HepG2 (cell line): ENCODE results near the gene IGDCC3. TPM values are rescaled to one million over a fixed set of nuclear protein-coding genes. Genes with fewer than 3 reads are reported as not detected.

Experiments used
- MBNL3 ChIP-seq: fragments of 250-450 bp; sonication (Bioruptor Pico); conservative IDR thresholded peaks from 2 replicates; pipeline ENCODE4 v1.8.0; 2022; ENCODE audit warnings: mild to moderate bottlenecking, inconsistent platforms
- MTF1 ChIP-seq: sonication (generic); formaldehyde crosslinking; IDR thresholded peaks from 2 replicates; pipeline ENCODE4 v1.5.0; 2020; ENCODE audit warnings: missing genetic modification reagents
- MTF2 ChIP-seq: sonication (generic); formaldehyde crosslinking; IDR thresholded peaks from 2 replicates; pipeline ENCODE4 v1.5.0; 2020; ENCODE audit warnings: missing genetic modification reagents, borderline replicate concordance
- MYC ChIP-seq: sonication (generic); formaldehyde crosslinking; IDR thresholded peaks from 2 replicates; pipeline ENCODE4 v1.9.0; 2021; ENCODE audit warnings: missing genetic modification reagents, borderline replicate concordance
- TBX3 ChIP-seq: fragments of 450-650 bp; IDR thresholded peaks from 2 replicates; pipeline ENCODE4 v1.6.1; 2017; ENCODE audit warnings: antibody characterized with exemption, mild to moderate bottlenecking, inconsistent platforms, borderline replicate concordance
- ZNF839 ChIP-seq: sonication (generic); formaldehyde crosslinking; IDR thresholded peaks from 2 replicates; pipeline ENCODE4 v1.4.0; 2020; ENCODE audit warnings: missing genetic modification reagents, mild to moderate bottlenecking, borderline replicate concordance
- polyA plus RNA-seq, 8 experiments: library from polyadenylated mRNA; depleted of rRNA in 3 of 8; stranded (reverse) in 7 of 8; unstranded in 1 of 8; fragments of >200 nt; fragmentation: Illumina TruSeq in 4 of 8; extraction: Trizol in 4 of 8; gene quantifications; 2 replicates each; pipeline versions ENCODE4 v1.2.1 to v1.2.3, GENCODE V29; 2011 to 2016; ENCODE audit warnings: low read depth in 4 of 8, missing spikeins in 1 of 8, mixed read lengths in 1 of 8; ENCODE audit not compliant: insufficient read depth in 1 of 8
- total RNA-seq, 5 experiments: library from RNA; depleted of rRNA; stranded (reverse); fragments of >200 nt; fragmentation: Illumina TruSeq; extraction: Trizol; gene quantifications; 2 replicates each; pipeline ENCODE4 v1.2.3, GENCODE V29; 2016; ENCODE audit warnings: low read depth in 1 of 5
- TF ChIP-seq, protein P1 (sequence below): sonication (generic); formaldehyde crosslinking; IDR thresholded peaks from 2 replicates; pipeline ENCODE4 v1.4.0; 2020; ENCODE audit warnings: missing genetic modification reagents
- TF ChIP-seq, protein P2 (sequence below): sonication (generic); formaldehyde crosslinking; IDR thresholded peaks from 2 replicates; pipeline ENCODE4 v1.8.0; 2022; ENCODE audit warnings: mild to moderate bottlenecking, missing genetic modification reagents
- TF ChIP-seq, protein P3 (sequence below): sonication (generic); formaldehyde crosslinking; IDR thresholded peaks from 2 replicates; pipeline ENCODE4 v1.9.0; 2022; ENCODE audit warnings: missing genetic modification reagents, mild to moderate bottlenecking, borderline replicate concordance
- TF ChIP-seq, protein P4 (sequence below): sonication (generic); formaldehyde crosslinking; IDR thresholded peaks from 2 replicates; pipeline ENCODE4 v1.4.0; 2020; ENCODE audit warnings: missing genetic modification reagents
- TF ChIP-seq, protein P5 (sequence below): IDR thresholded peaks from 2 replicates; pipeline ENCODE4 v1.6.1; 2016
- TF ChIP-seq, protein P6 (sequence below): sonication (generic); formaldehyde crosslinking; IDR thresholded peaks from 2 replicates; pipeline ENCODE4 v1.5.1; 2020; ENCODE audit warnings: mild to moderate bottlenecking, missing genetic modification reagents, moderate library complexity

IGDCC3 gene
- total and polyA plus RNA-seq, 2 of the 13 experiments (the other 11 are each of a cell fraction or from before 2014, with no cell fraction given), result 30.1 to 51.8 TPM

DNA sequence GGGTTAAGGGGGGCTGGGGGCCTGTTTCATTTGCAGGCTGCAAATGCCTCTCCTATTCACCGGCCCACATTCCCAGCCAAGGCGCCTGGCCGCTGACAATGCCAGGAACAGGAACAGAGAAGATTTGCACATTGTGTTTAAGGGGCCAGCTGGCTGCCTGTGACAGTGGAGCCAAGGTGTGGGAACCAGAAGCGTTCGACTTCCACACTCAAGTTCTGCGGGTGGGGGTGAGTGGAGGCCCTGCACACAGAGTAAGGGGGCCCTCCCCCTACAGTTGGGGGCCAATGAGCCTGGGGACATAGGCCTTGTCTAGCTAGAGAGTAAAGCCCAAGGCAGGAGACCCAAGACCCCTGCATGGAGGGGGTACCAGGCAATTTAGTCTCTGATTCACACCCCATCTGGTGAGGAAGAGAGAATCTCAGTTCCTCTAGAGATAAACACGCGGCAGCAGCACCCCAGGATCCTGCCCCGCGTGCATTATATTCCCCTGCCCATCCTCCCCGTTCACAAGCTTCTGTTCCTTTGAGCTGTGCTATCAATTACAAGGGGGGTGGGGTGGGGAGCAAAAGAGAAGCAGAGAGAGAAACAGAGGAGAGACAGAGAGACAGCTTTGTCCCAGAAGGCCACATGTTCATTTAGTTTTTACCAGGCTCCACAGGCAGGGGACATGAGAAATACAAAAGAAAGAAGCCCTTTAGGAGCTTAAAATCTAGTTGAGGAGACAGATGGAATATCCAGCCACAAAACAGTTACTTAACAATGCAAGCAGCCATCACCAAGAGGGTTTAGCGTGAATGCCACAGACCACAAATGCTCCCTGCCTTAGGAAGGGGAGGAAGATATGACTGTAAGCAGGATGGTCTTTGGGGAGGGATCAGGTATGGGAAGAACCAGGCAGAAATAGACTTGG, 9.2 kb downstream of the IGDCC3 start (continued):
- TF ChIP-seq, protein P1, sequence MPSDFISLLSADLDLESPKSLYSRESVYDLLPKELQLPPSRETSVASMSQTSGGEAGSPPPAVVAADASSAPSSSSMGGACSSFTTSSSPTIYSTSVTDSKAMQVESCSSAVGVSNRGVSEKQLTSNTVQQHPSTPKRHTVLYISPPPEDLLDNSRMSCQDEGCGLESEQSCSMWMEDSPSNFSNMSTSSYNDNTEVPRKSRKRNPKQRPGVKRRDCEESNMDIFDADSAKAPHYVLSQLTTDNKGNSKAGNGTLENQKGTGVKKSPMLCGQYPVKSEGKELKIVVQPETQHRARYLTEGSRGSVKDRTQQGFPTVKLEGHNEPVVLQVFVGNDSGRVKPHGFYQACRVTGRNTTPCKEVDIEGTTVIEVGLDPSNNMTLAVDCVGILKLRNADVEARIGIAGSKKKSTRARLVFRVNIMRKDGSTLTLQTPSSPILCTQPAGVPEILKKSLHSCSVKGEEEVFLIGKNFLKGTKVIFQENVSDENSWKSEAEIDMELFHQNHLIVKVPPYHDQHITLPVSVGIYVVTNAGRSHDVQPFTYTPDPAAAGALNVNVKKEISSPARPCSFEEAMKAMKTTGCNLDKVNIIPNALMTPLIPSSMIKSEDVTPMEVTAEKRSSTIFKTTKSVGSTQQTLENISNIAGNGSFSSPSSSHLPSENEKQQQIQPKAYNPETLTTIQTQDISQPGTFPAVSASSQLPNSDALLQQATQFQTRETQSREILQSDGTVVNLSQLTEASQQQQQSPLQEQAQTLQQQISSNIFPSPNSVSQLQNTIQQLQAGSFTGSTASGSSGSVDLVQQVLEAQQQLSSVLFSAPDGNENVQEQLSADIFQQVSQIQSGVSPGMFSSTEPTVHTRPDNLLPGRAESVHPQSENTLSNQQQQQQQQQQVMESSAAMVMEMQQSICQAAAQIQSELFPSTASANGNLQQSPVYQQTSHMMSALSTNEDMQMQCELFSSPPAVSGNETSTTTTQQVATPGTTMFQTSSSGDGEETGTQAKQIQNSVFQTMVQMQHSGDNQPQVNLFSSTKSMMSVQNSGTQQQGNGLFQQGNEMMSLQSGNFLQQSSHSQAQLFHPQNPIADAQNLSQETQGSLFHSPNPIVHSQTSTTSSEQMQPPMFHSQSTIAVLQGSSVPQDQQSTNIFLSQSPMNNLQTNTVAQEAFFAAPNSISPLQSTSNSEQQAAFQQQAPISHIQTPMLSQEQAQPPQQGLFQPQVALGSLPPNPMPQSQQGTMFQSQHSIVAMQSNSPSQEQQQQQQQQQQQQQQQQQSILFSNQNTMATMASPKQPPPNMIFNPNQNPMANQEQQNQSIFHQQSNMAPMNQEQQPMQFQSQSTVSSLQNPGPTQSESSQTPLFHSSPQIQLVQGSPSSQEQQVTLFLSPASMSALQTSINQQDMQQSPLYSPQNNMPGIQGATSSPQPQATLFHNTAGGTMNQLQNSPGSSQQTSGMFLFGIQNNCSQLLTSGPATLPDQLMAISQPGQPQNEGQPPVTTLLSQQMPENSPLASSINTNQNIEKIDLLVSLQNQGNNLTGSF (CRISPR knock-in tag), result no peak
- no peak for TF ChIP-seq MTF1
- TF ChIP-seq, protein P2, sequence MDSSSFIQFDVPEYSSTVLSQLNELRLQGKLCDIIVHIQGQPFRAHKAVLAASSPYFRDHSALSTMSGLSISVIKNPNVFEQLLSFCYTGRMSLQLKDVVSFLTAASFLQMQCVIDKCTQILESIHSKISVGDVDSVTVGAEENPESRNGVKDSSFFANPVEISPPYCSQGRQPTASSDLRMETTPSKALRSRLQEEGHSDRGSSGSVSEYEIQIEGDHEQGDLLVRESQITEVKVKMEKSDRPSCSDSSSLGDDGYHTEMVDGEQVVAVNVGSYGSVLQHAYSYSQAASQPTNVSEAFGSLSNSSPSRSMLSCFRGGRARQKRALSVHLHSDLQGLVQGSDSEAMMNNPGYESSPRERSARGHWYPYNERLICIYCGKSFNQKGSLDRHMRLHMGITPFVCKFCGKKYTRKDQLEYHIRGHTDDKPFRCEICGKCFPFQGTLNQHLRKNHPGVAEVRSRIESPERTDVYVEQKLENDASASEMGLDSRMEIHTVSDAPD (CRISPR knock-in tag), result no peak
- TF ChIP-seq ZNF839, result no peak
- TF ChIP-seq MTF2 (CRISPR knock-in tag), result no peak
- TF ChIP-seq, protein P3, sequence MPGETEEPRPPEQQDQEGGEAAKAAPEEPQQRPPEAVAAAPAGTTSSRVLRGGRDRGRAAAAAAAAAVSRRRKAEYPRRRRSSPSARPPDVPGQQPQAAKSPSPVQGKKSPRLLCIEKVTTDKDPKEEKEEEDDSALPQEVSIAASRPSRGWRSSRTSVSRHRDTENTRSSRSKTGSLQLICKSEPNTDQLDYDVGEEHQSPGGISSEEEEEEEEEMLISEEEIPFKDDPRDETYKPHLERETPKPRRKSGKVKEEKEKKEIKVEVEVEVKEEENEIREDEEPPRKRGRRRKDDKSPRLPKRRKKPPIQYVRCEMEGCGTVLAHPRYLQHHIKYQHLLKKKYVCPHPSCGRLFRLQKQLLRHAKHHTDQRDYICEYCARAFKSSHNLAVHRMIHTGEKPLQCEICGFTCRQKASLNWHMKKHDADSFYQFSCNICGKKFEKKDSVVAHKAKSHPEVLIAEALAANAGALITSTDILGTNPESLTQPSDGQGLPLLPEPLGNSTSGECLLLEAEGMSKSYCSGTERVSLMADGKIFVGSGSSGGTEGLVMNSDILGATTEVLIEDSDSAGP (CRISPR knock-in tag), result peak; percentile 33; the same call in 1 of the 2 replicates
- TF ChIP-seq, protein P4, sequence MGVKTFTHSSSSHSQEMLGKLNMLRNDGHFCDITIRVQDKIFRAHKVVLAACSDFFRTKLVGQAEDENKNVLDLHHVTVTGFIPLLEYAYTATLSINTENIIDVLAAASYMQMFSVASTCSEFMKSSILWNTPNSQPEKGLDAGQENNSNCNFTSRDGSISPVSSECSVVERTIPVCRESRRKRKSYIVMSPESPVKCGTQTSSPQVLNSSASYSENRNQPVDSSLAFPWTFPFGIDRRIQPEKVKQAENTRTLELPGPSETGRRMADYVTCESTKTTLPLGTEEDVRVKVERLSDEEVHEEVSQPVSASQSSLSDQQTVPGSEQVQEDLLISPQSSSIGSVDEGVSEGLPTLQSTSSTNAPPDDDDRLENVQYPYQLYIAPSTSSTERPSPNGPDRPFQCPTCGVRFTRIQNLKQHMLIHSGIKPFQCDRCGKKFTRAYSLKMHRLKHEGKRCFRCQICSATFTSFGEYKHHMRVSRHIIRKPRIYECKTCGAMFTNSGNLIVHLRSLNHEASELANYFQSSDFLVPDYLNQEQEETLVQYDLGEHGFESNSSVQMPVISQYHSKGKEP (CRISPR knock-in tag), result no peak
- TF ChIP-seq, protein P5, sequence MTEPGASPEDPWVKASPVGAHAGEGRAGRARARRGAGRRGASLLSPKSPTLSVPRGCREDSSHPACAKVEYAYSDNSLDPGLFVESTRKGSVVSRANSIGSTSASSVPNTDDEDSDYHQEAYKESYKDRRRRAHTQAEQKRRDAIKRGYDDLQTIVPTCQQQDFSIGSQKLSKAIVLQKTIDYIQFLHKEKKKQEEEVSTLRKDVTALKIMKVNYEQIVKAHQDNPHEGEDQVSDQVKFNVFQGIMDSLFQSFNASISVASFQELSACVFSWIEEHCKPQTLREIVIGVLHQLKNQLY, result no peak
- no peak for TF ChIP-seq MBNL3 (CRISPR knock-in tag)
- TF ChIP-seq, protein P6, sequence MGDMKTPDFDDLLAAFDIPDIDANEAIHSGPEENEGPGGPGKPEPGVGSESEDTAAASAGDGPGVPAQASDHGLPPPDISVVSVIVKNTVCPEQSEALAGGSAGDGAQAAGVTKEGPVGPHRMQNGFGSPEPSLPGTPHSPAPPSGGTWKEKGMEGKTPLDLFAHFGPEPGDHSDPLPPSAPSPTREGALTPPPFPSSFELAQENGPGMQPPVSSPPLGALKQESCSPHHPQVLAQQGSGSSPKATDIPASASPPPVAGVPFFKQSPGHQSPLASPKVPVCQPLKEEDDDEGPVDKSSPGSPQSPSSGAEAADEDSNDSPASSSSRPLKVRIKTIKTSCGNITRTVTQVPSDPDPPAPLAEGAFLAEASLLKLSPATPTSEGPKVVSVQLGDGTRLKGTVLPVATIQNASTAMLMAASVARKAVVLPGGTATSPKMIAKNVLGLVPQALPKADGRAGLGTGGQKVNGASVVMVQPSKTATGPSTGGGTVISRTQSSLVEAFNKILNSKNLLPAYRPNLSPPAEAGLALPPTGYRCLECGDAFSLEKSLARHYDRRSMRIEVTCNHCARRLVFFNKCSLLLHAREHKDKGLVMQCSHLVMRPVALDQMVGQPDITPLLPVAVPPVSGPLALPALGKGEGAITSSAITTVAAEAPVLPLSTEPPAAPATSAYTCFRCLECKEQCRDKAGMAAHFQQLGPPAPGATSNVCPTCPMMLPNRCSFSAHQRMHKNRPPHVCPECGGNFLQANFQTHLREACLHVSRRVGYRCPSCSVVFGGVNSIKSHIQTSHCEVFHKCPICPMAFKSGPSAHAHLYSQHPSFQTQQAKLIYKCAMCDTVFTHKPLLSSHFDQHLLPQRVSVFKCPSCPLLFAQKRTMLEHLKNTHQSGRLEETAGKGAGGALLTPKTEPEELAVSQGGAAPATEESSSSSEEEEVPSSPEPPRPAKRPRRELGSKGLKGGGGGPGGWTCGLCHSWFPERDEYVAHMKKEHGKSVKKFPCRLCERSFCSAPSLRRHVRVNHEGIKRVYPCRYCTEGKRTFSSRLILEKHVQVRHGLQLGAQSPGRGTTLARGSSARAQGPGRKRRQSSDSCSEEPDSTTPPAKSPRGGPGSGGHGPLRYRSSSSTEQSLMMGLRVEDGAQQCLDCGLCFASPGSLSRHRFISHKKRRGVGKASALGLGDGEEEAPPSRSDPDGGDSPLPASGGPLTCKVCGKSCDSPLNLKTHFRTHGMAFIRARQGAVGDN (CRISPR knock-in tag), result 0 out of 2 replicates have a peak, but pooled peaks have one; percentile 20
- no peak for TF ChIP-seq TBX3
- TF ChIP-seq MYC (CRISPR knock-in tag), result peak; percentile 11; the same call in 1 of the 2 replicates
